Muscle layer of colon (tissue), 2 donors: ENCODE measurements around the gene ANXA9.

Experiments used
- H3K27ac ChIP-seq: one replicate; pipeline ENCODE4 v1.7.0; 2013; ENCODE audit warnings: low read depth, mild to moderate bottlenecking, low read length, moderate library complexity
- H3K27me3 ChIP-seq, 2 donors: one replicate each; pipeline ENCODE4 v1.7.0; 2013; ENCODE audit warnings: low read length in 2 of 2, mild to moderate bottlenecking in 2 of 2; ENCODE audit not compliant: insufficient read depth in 2 of 2, control insufficient read depth in 1 of 2
- H3K36me3 ChIP-seq: one replicate; pipeline ENCODE4 v1.7.0; 2013; ENCODE audit warnings: mild to moderate bottlenecking, low read length; ENCODE audit not compliant: insufficient read depth
- H3K4me1 ChIP-seq: one replicate; pipeline ENCODE4 v1.7.0; 2013; ENCODE audit warnings: mild to moderate bottlenecking, low read length; ENCODE audit not compliant: insufficient read depth
- H3K4me3 ChIP-seq, 2 donors: one replicate each; pipeline ENCODE4 v1.7.0; 2013; ENCODE audit warnings: low read length in 2 of 2, low read depth in 1 of 2, mild to moderate bottlenecking in 1 of 2, moderate library complexity in 1 of 2
- H3K9ac ChIP-seq: one replicate; pipeline ENCODE4 v1.7.0; 2013; ENCODE audit warnings: low read length
- H3K9me3 ChIP-seq: one replicate; pipeline ENCODE4 v1.7.0; 2013; ENCODE audit warnings: mild to moderate bottlenecking, low read length
- donor health status: abdominal sarcoma.
- donor health status: Adenocarcinoma of cecum.

ANXA9 gene

DNA sequence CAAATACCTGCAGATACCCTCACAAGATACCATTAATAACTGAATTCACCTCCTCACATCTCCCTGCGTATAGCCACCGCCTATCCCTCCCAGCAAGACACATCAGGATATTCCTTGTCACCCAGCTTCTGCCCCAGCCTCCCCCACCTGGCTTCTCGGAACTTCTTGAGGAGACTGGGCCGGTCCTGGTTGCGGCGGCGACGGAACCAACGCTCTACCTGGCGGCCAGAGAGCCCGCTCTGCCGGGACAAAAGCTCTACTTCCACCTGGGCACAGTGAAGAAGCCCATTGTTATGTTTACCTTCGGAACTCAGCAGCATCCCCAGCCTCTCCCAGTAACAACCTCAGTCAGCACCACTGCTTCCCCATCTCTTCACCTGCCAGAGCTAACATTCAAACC is 14.2 kb upstream of the ANXA9 start:
- H3K4me1 ChIP-seq = peaks cover 33% of the 10 kb centered on the region
- H3K36me3 ChIP-seq = peaks cover 59% of the 10 kb centered on the region
- no peaks in the 10 kb centered on the region for H3K27me3 ChIP-seq
- no peak overlapping the region for H3K27ac ChIP-seq
- H3K9me3 ChIP-seq = no peaks in the 10 kb centered on the region
- H3K4me3 ChIP-seq = no peak overlapping the region
- H3K9ac ChIP-seq = no peak overlapping the region

DNA sequence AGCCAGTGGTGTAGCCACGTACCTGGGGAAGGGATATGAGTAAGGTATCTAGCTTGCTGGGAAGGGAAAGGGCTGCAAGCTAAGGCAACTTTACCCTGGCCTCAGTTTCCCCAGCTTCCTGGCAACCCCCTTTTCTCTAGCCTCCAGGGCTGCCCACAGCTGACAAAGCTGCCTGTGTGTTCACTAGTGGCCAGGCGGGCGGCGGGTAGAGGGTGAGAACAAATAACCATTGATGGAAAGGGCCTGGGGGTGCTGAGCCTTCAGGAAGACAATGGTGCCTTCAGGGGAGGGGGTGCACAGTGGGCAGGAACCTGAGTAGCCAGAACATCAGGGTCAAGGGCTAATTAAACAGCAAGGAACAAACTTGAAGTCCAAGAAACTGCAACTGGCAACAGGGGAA is 13.6 kb upstream of the ANXA9 start:
- Histone ChIP-seq H3K27me3 (no peaks in the 10 kb centered on the region), H3K4me3 (no peak overlapping the region), H3K9ac (no peak overlapping the region), H3K4me1 (peaks cover 39% of the 10 kb centered on the region), H3K36me3 (peaks cover 53% of the 10 kb centered on the region), H3K27ac (no peak overlapping the region), H3K9me3 (no peaks in the 10 kb centered on the region)

DNA sequence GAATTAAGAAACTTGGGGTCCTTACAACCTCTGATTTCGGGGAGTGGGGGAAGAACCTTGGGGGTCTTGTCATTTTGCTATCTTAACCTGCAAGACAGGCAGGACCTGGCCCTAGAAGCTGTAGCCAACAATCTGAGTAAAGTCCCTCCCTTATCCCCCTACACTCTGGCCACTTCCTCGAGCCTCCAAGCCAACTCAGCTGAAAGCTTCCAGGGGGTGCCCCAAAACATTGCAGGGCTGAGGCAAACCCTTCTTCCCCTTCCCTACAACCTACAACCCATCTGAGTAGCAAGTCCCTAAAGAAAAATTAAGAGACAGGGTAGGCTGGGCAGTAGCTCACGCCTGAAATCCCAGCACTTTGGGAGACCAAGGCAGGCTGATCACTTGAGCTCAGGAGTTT is 12.5 kb upstream of the ANXA9 start:
- no peak overlapping the region for H3K27ac ChIP-seq
- peaks cover 43% of the 10 kb centered on the region for H3K4me1 ChIP-seq
- H3K27me3 ChIP-seq = no peaks in the 10 kb centered on the region
- H3K9me3 ChIP-seq = no peaks in the 10 kb centered on the region
- H3K9ac ChIP-seq = no peak overlapping the region
- no peak overlapping the region for H3K4me3 ChIP-seq
- H3K36me3 ChIP-seq = peaks cover 42% of the 10 kb centered on the region

DNA sequence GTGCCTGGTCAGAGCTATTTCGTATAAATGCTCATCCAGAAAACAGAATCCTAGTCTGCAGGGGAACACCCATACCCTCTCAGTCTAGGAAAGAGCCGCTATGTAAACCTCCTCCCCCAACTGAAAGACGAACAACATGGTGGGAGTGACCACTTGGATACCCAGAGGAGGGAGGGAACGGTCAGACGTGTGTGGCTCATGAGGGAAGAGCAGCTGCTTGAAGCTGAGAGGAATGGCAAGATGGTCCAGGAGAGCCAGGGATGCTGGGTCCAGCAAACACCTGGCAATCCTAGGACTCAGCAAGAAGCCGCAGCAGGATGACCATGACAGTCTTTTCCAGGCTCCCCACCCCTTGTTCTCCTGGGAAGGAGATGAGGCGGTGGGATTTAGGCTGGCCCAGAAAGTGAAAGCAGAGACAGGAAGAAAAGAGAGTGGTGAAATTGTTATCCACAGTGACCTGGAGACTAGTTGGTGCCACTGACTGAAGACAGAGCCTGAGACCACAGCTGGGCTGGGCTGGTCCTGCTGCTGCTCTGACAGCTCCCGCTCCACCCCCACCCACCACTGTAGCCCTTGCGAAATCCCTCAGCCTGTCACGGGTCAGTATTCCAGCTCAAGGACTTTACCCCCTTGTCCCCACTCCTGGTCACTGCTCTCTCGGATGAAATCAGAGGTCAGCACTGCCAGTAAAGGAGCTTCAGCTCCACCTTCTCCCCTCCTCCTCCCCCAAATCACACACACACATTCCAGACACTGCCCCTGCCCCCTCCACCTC is 11.1 kb upstream of the ANXA9 start:
- peak overlapping the region in 1 of 2 donors; percentile 96 for H3K4me3 ChIP-seq
- H3K4me1 ChIP-seq = peaks cover 43% of the 10 kb centered on the region
- H3K36me3 ChIP-seq = peaks cover 31% of the 10 kb centered on the region

DNA sequence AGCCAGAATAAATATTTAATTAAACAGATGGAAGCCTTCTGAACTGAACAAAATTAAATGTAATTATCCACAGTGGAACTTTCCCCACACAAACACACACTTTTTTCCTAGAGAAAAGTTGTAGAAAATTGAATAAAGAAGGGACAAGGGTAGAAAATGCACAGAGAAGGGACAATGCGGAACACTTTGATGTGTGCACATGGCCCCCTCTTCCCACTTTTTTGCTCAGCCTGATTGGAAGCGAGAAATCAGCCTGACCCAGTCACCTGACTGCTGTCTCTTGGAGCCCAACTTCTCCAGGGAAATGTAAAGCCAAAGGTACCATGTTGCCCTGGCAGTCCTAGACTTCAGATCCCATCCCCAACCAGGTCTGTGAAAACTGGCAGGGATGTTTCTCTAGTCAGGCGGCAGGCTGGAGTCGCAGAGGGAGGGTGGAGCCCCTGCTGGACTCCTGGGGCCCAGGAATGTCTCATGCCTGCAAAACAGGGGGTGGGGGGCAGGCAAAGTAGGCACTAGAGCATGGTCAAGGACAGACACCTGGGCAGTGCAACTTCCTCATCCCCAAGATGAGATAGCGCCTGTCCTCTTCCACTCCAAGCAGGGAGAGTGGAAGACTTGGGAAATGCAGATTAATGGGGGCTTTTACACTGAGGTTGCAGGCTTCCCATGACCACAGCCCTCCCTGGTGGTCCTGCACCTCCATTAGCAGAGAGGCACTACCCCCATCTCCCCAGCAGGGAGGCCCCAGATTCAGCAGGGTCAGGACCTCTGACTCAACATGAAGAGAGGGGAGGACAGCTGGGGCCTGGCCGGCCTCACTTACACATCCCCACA is 10.3 kb upstream of the ANXA9 start:
- Histone ChIP-seq H3K27ac (no peak overlapping the region), H3K4me1 (peaks cover 43% of the 10 kb centered on the region), H3K9me3 (no peaks in the 10 kb centered on the region), H3K27me3 (no peaks in the 10 kb centered on the region), H3K4me3 (peak overlapping the region in 1 of 2 donors; percentile 96), H3K36me3 (peaks cover 23% of the 10 kb centered on the region), H3K9ac (peak overlapping the region; percentile 9)

More for the DNA sequence above, 11.1 kb upstream of the ANXA9 start:
- no peak overlapping the region for H3K27ac ChIP-seq
- no peaks in the 10 kb centered on the region for H3K9me3 ChIP-seq
- H3K27me3 ChIP-seq = no peaks in the 10 kb centered on the region
- H3K9ac ChIP-seq = no peak overlapping the region

DNA sequence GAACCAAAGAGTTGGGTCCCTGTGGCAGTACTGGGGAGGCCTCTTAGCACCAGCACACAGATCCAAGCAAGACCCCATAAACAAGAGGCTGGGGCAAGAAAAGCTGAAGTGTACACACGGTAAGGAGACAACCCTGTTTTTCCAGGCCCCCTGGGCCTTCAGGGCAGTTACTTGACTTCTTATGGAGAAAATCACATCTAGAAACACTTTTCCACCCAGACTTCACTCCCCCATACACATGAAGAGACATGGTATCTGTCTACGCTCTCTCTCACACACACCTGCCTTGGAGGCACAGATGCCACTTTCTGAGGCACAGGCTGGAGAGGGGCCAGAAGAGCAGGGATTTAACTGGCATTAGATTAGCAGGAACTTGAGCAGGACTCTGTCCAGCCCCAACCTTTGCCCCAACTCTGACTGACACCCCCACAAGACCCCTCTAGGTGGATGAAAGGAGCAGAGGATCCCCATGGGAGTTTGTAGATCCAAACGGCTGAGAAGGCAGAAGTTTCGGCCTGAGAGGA is 9.6 kb upstream of the ANXA9 start:
- Histone ChIP-seq H3K9me3 (no peaks in the 10 kb centered on the region), H3K27ac (peak overlapping the region; percentile 90), H3K4me1 (peaks cover 43% of the 10 kb centered on the region), H3K27me3 (no peaks in the 10 kb centered on the region), H3K4me3 (peak overlapping the region in 1 of 2 donors; percentile 96), H3K9ac (peak overlapping the region; percentile 92), H3K36me3 (peaks cover 16% of the 10 kb centered on the region)

DNA sequence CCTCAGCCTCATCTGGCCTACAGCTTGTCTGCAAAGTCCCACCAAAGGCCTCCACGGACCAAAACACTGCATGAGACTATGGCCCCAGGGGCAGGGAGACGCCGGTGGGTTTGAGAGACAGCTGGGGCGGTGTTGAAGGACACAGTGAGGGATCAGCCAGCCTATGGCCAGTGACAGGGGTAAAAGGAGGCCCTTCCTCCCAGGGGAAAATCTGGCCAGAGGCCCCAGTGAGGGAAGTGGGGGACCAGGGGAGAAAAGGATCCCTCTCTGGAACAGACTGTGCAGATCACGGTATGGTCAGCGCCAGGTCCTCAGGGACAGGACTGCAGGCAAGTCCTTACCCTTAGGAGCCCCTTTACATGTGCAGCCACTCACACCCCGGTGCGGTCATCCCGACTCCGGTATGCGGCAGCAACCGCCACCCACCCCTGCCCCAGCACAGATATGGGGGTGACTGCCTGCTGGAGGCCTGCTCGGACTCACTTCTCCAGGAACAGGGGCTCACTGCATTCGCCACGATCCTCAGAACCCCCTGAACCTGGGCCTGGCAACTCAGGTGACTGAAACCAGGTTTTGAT is 8.7 kb upstream of the ANXA9 start:
- Histone ChIP-seq H3K9ac (peak overlapping the region; percentile 92), H3K4me3 (peak overlapping the region; percentile 84 to 96), H3K4me1 (peaks cover 43% of the 10 kb centered on the region), H3K27me3 (no peaks in the 10 kb centered on the region), H3K9me3 (no peaks in the 10 kb centered on the region), H3K36me3 (peaks cover 8% of the 10 kb centered on the region), H3K27ac (peak overlapping the region; percentile 90)

DNA sequence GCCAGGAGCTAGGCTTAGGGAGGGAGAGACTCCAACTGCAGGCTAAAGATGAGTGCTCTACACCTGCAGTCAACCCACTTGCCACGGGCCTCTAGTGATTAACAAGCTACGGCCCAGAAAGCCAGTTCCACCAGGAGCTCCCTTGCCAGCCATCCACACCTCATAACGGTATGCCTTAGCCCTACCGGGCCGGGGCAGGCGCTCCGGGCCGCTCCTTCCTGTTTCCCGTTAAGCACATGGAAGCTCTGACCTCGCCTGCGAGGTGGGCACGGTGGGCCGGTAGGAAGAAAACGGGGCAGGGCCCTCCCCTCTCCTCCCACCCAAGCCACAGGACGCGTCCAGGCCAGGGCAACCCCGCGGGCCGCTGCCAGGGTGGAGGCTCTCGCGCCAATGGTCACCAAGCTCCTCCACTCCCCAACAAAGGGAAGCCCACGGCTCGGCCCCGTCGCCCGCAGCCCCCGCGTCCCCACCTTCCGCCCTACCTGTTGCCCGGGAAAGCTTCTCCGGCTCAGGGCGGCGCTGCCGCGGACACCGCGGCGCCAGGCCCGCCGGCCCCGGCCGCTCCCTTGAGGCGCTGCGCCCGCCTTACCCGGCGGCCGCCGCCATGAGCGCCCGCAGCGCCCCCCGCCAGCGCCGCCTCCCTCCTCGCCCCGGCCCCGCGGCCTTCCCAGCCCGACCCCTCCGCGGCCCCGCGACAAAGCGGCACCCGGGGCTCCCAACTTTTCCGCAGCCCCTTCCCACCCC is 8.1 kb upstream of the ANXA9 start:
- Histone ChIP-seq H3K9me3 (no peaks in the 10 kb centered on the region), H3K9ac (peak overlapping the region; percentile 92), H3K36me3 (peaks cover under 1% of the 10 kb centered on the region), H3K27ac (peak overlapping the region; percentile 90), H3K4me1 (peaks cover 45% of the 10 kb centered on the region), H3K4me3 (peak overlapping the region; percentile 84 to 96), H3K27me3 (no peaks in the 10 kb centered on the region)

DNA sequence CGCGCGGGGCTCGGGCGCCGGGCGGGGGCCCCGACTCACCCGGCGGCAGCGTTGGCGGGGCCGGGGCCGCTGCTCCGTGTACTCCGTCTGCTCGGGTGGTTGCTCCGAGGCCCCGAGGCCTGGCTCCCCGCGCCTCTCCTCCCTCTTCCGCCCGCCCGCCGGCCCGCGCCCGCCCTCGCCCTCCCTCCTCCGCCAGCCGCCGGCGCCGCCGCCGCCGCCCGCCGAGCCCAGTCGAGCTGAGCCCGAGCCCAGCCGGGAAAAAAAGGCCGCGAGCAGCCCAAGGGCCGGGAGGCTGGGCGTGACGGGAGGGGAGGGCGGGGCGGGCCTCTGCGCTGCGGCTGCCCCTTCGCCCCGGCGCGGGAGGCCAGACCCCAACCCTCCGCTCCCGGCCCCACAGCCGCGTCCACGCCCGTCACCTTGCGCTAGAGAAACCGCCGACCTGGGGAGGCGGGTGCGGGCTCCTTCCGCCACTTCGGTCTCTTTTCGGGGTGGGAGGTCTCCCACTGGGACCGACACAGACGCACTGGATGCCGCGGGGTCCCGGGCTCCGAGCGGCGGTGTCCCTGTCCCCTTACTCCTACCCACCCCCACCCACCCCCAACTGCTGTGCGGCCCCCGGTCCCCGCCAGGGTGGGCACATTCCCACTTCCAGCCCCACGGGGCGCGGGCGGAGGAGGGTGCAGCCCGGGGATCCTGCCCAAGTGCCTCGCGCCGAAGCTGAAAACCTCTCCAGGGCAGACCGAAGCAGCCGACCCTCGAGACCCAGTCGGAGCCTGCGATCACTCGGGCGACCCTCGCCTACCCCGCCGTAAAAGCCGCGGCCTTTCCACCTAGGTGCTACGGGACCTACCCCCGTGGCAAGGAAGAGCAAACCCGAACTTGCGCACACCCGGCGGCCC is 7.3 kb upstream of the ANXA9 start, which contains the start of gene CERS2:
Gene CERS2 (minus strand): TSS at position 256 of the 899 bp plus-strand sequence. CDS start 5,745 bp downstream, outside the sequence.
- H3K4me1 ChIP-seq = peaks cover 49% of the 10 kb centered on the region
- H3K9me3 ChIP-seq = no peaks in the 10 kb centered on the region
- no peaks in the 10 kb centered on the region for H3K36me3 ChIP-seq
- peak within 1 kb of the TSS; percentile 84 to 96 for H3K4me3 ChIP-seq
- peak within 1 kb of the TSS; percentile 92 for H3K9ac ChIP-seq
- no peaks in the 10 kb centered on the region for H3K27me3 ChIP-seq
- H3K27ac ChIP-seq = peak within 1 kb of the TSS; percentile 90

DNA sequence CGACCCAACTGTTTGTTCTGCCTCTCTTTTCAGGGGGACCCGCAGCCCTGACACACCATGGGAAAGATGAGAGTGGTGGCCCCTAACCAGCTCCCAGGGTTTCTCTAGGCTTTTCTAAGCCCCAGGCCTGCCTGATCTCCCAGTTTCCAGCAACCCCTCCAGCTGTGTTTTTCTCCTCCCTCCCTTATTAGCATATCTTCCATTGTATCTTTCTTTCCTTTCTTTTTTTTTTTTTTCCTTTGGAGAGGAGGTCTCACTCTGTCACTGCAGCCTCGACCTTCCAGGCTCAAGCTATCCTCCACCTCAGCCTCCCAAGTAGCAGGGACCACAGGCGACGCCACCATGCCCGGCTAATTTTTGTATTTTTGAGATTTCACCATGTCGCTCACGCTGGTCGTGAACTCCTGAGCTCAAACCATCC is 5.7 kb upstream of the ANXA9 start:
- no peak overlapping the region for H3K27ac ChIP-seq
- H3K9ac ChIP-seq = no peak overlapping the region
- no peaks in the 10 kb centered on the region for H3K9me3 ChIP-seq
- no peaks in the 10 kb centered on the region for H3K36me3 ChIP-seq
- H3K4me3 ChIP-seq = no peak overlapping the region
- no peaks in the 10 kb centered on the region for H3K27me3 ChIP-seq
- H3K4me1 ChIP-seq = peaks cover 35% of the 10 kb centered on the region
